GM12878 (cell line): ENCODE results near the gene AMN. TPM values are rescaled to one million over a fixed set of nuclear protein-coding genes. Genes with fewer than 3 reads are reported as not detected.

Experiments used
- ATAC-seq: fragments of 200-7000 bp; cut with Tn5 transposase; 3 replicates; pipeline ENCODE4 v1.9.1; 2020; ENCODE audit warnings: mild to moderate bottlenecking, moderate library complexity
- BruUV-seq: library from RNA; stranded (reverse); fragments of 400-500 nt; replicated peaks from 2 replicates; lab custom pipeline; 2021; lab: Mats Ljungman, UMichigan
- CTCF ChIA-PET: fragments of 300-600 bp; sonication (Branson Sonifier 250); formaldehyde crosslinking; extraction: SDS; loops from one replicate; lab custom pipeline; 2021; ENCODE audit warnings: inconsistent platforms; lab: Yijun Ruan, JAX
- POLR2A ChIA-PET: fragments of 350-600 bp; formaldehyde crosslinking; extraction: SDS; loops from one replicate; lab custom pipeline; 2021; ENCODE audit warnings: inconsistent platforms; lab: Charles Lee
- RAD21 ChIA-PET: fragments of 300-600 bp; sonication (Branson Sonifier 250); formaldehyde crosslinking; loops from one replicate; lab custom pipeline; 2023; ENCODE audit warnings: antibody characterized with exemption; ENCODE audit not compliant: unreplicated experiment; lab: Charles Lee
- SMC1A ChIA-PET: fragments of 300-600 bp; sonication (Branson Sonifier 250); formaldehyde crosslinking; loops from one replicate; lab custom pipeline; 2023; ENCODE audit not compliant: unreplicated experiment, uncharacterized antibody; lab: Charles Lee
- DNase-seq: peaks from one replicate; pipeline ENCODE4 v3.0.0-alpha.2; 2011; ENCODE audit warnings: low read depth, low spot score
- FAIRE-seq: peaks from 3 replicates; lab custom pipeline; 2011; peaks lifted over from hg19 to GRCh38; lab: Jason Lieb, UNC
- H2AFZ ChIP-seq: 2 replicates; pipeline ENCODE4 v1.6.0; 2011; ENCODE audit warnings: low read depth, low read length, control low read depth; ENCODE audit not compliant: control insufficient read depth
- H3K27ac ChIP-seq: 2 replicates; pipeline ENCODE4 v1.5.1; 2011; ENCODE audit warnings: control low read depth; ENCODE audit not compliant: control insufficient read depth, insufficient read depth
- H3K27me3 ChIP-seq, 2 experiments: replicated peaks in 1 of 2; 2 replicates each; pipeline versions ENCODE4 v1.6.0 to v1.6.1; 2011; ENCODE audit warnings: low read length in 1 of 2; ENCODE audit not compliant: control insufficient read depth in 2 of 2, insufficient read depth in 2 of 2
- H3K36me3 ChIP-seq, 2 experiments: 2 replicates each; pipeline ENCODE4 v1.5.1; 2011; ENCODE audit warnings: low read length in 1 of 2; ENCODE audit not compliant: control insufficient read depth in 2 of 2, insufficient read depth in 2 of 2
- H3K4me1 ChIP-seq: 2 replicates; pipeline ENCODE4 v1.6.1; 2011; ENCODE audit warnings: mild to moderate bottlenecking, low read length, moderate library complexity, mixed read lengths; ENCODE audit not compliant: control insufficient read depth, insufficient read depth
- H3K4me2 ChIP-seq: 2 replicates; pipeline ENCODE4 v1.6.0; 2011; ENCODE audit warnings: control low read depth; ENCODE audit not compliant: control insufficient read depth, insufficient read depth
- H3K4me3 ChIP-seq: fragments of 200-600 bp; sonication (generic); 2 replicates; pipeline ENCODE4 v1.5.1; 2016
- H3K79me2 ChIP-seq: 2 replicates; pipeline ENCODE4 v1.6.0; 2011; ENCODE audit warnings: low read length; ENCODE audit not compliant: control insufficient read depth, insufficient read depth
- H3K9ac ChIP-seq: 2 replicates; pipeline ENCODE4 v1.8.0; 2011; ENCODE audit warnings: low read length, control low read depth, mixed read lengths; ENCODE audit not compliant: control insufficient read depth, insufficient read depth
- H3K9me3 ChIP-seq: replicated peaks from 3 replicates; pipeline ENCODE4 v1.5.1; 2011; ENCODE audit warnings: mild to moderate bottlenecking, low read length; ENCODE audit not compliant: control insufficient read depth, insufficient read depth
- H4K20me1 ChIP-seq: 2 replicates; pipeline ENCODE4 v1.6.0; 2011; ENCODE audit not compliant: control insufficient read depth, insufficient read depth
- CHD4 ChIP-seq: fragments of 200-600 bp; sonication (generic); IDR thresholded peaks from 2 replicates; pipeline ENCODE4 v1.6.1; 2016; ENCODE audit warnings: mild to moderate bottlenecking
- FOXK2 ChIP-seq: fragments of 450-650 bp; IDR thresholded peaks from 2 replicates; pipeline ENCODE4 v1.6.1; 2017; ENCODE audit warnings: mild to moderate bottlenecking, moderate library complexity
- HCFC1 ChIP-seq: fragments of 150-350 bp; IDR thresholded peaks from 2 replicates; pipeline ENCODE4 v1.6.1; 2014; ENCODE audit warnings: low read length
- IKZF1 ChIP-seq: fragments of 450-650 bp; conservative IDR thresholded peaks from 2 replicates; pipeline ENCODE4 v1.6.1; 2017; ENCODE audit warnings: antibody characterized with exemption, mild to moderate bottlenecking
- JUNB ChIP-seq: IDR thresholded peaks from 2 replicates; pipeline ENCODE4 v1.6.1; 2016; ENCODE audit warnings: antibody characterized with exemption, mild to moderate bottlenecking
- PAX5 ChIP-seq: IDR thresholded peaks from 2 replicates; pipeline ENCODE4 v1.6.1; 2011; ENCODE audit warnings: low read depth, low read length, borderline replicate concordance
- POLR2AphosphoS2 ChIP-seq: IDR thresholded peaks from 2 replicates; pipeline ENCODE4 v1.6.1; 2011; ENCODE audit warnings: low read depth, mild to moderate bottlenecking, low read length, improper control_type of control experiment, moderate library complexity
- POU2F2 ChIP-seq: IDR thresholded peaks from 3 replicates; pipeline ENCODE4 v1.6.1; 2011; ENCODE audit warnings: low read depth, mild to moderate bottlenecking, low read length, borderline replicate concordance
- RFX5 ChIP-seq: IDR thresholded peaks from 2 replicates; pipeline ENCODE4 v1.6.1; 2011; ENCODE audit warnings: low read depth, low read length, improper control_type of control experiment
- SMC3 ChIP-seq: IDR thresholded peaks from 2 replicates; pipeline ENCODE4 v1.6.1; 2011; ENCODE audit warnings: low read length, improper control_type of control experiment, borderline replicate concordance
- SUZ12 ChIP-seq: fragments of 200-600 bp; sonication (generic); IDR thresholded peaks from one replicate; pipeline ENCODE4 v1.6.1; 2018; ENCODE audit warnings: antibody characterized with exemption, mild to moderate bottlenecking; ENCODE audit not compliant: unreplicated experiment
- TAF1 ChIP-seq: IDR thresholded peaks from 2 replicates; pipeline ENCODE4 v1.6.1; 2011; ENCODE audit warnings: mild to moderate bottlenecking, low read depth, low read length, borderline replicate concordance
- ZNF217 ChIP-seq: fragments of 450-650 bp; IDR thresholded peaks from 2 replicates; pipeline ENCODE4 v1.6.1; 2017; ENCODE audit warnings: antibody characterized with exemption, mild to moderate bottlenecking
- ZNF274 ChIP-seq: IDR thresholded peaks from one replicate; pipeline ENCODE4 v1.8.0; 2011; ENCODE audit not compliant: insufficient read length, insufficient read depth
- WGBS: methylation state at CpG from one replicate; pipeline ENCODE4 v1.1.6; 2016; ENCODE audit warnings: low lambda C conversion rate; ENCODE audit not compliant: insufficient replicate concordance, insufficient coverage; ENCODE audit errors: missing lambda C conversion rate; 5-methylcytosine and 5-hydroxymethylcytosine counted together
- in situ Hi-C: fragments of 300-500 bp; cut with MboI; formaldehyde crosslinking; loops from 9 replicates; pipeline ENCODE4 v1.14.3; 2018; ENCODE audit warnings: mixed read lengths
- intact Hi-C: fragments of 100-400 bp; cut with micrococcal nuclease; formaldehyde crosslinking; loops from one replicate; pipeline ENCODE4 v1.14.2; 2022; ENCODE audit not compliant: unreplicated experiment
- polyA plus RNA-seq, 11 experiments: library from polyadenylated mRNA; depleted of rRNA in 4 of 11; unstranded in 6 of 11; stranded (reverse) in 5 of 11; fragments of >200 nt; fragmentation: Nextera tagmentation in 4 of 11; fragmentation: Illumina TruSeq in 1 of 11; extraction: Ambion mirVana in 4 of 11; extraction: Trizol in 1 of 11; gene quantifications; 1 replicate in 1 of 11; 2 replicates in 10 of 11; pipeline versions ENCODE4 v1.2.1 to v1.2.3, GENCODE V29; 2011 to 2016; ENCODE audit warnings: inconsistent platforms in 2 of 11, missing spikeins in 2 of 11, low read depth in 1 of 11
- total RNA-seq, 4 experiments: library from RNA; depleted of rRNA in 3 of 4; stranded (reverse); fragments of >200 nt in 3 of 4; fragmentation: Illumina TruSeq in 1 of 4; extraction: Trizol in 1 of 4; gene quantifications; 2 replicates each; pipeline versions ENCODE4 v1.2.1 to v1.2.3, GENCODE V29; 2013 to 2021
- TF ChIP-seq, protein P1 (sequence below): fragments of 450-650 bp; IDR thresholded peaks from 2 replicates; pipeline ENCODE4 v1.6.1; 2018; ENCODE audit warnings: mild to moderate bottlenecking, low read depth, moderate library complexity; ENCODE audit not compliant: partially characterized antibody

AMN gene
- total and polyA plus RNA-seq, 10 of the 15 experiments (the other 5 are each of a cell fraction or from before 2014, with no cell fraction given): 0.03 to 0.33 (median 0.11) TPM; not detected in 6

DNA sequence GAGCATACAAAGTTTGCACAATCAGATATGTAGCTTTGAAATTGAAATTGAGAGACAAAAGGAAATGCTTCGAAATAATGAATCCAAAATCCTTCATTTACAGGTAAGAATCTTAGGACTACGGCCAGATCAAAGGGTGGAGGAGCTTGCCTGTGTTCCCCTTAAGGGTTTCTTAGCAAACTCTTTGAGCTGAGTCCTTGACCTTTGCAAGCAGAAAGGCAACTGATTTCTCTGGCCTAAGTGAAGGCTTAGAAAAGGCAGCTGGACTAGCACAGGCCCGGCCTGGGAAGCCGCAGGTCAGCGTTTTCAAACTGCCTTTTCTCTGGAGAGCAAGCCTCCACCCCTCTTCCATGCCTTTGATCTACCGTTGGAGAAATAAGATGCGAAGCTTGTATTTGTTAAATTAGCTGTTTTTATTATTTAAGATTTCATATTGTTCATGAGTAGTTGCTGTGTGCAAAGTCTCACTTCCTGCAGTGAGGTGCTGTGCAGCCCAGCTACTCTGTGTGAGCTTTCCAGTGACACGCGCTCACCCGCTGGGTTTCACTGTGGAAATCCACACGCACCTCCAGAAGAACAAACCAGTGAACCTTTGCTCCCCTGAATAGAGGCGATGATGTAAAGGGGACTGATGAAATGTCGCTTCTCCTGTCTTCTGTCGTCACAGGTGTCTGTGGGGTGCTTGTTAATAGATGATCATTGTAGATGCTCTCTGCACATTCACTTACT lies 25.0 kb upstream of the AMN start:
- RAD21 ChIA-PET: interaction anchor here (1.2 to 1.5 kb wide), 3 partner anchors 77 to 203 kb away, joined by 3 to 13 read pairs (median 3); no protein-coding TSS in a partner anchor
- intact Hi-C loops: no loop called here
- H3K4me1 ChIP-seq: peaks cover 58% of the 10 kb centered on the region
- no peaks in the 10 kb centered on the region for H3K9me3 ChIP-seq
- no peaks in the 10 kb centered on the region for H4K20me1 ChIP-seq
- peaks cover 19% of the 10 kb centered on the region for H3K79me2 ChIP-seq
- H3K9ac ChIP-seq: no peak overlapping the region
- in situ Hi-C loops: no loop called here
- DNase-seq (no peak), ATAC-seq (no peak), FAIRE-seq (no peak)
- BruUV-seq: no TSS peak
- H3K4me3 ChIP-seq: no peak overlapping the region
- H3K27ac ChIP-seq: peak overlapping the region; percentile 79; the same call in 1 of the 2 replicates
- WGBS: 94% methylated on average over 14 of the region's 14 CpGs
- TF ChIP-seq CHD4 (no peak), POLR2AphosphoS2 (peak; percentile 51; the same call in 1 of the 2 replicates)
- CTCF ChIA-PET: interaction anchor here (1.1 to 2.0 kb wide), 3 partner anchors 123 to 203 kb away, joined by 3 to 14 read pairs (median 3); no protein-coding TSS in a partner anchor
- no peaks in the 10 kb centered on the region for H3K27me3 ChIP-seq
- POLR2A ChIA-PET: interaction anchor here (0.6 to 1.1 kb wide), 5 partner anchors 62 to 189 kb away, joined by 3 to 5 read pairs (median 3); no protein-coding TSS in a partner anchor
- no peak overlapping the region for H2AFZ ChIP-seq
- peaks cover 19 to 26% of the 10 kb centered on the region in 2 experiments for H3K36me3 ChIP-seq
- SMC1A ChIA-PET: interaction anchor here (0.6 to 2.0 kb wide), 6 partner anchors 75 to 232 kb away, joined by 4 to 8 read pairs (median 6); no protein-coding TSS in a partner anchor
- no peak overlapping the region for H3K4me2 ChIP-seq

DNA sequence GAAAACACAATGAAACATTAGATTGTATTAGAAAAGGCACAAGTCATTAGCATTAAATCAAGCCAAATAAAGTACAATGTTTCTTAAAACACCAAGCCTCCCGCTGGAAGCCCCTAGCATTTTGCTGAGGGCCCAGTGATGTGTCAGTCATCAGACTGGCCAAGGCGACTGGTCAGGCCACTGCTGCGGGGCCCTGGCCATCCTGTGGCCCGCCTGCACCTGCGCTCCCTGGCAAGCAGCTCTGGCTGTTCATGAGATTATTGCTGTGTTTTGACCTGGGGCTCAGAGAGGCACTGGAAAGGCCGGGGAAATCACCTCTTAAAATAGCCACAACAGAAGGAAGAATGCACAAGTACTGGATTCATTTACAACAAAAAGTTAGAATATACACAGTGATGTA lies 24.2 kb upstream of the AMN start:
- DNase-seq (no peak), FAIRE-seq (no peak), ATAC-seq (no peak)
- TSS peak; percentile 0 for BruUV-seq
- SMC1A ChIA-PET: interaction anchor here (1.6 to 1.9 kb wide), 2 partner anchors 113 to 203 kb away, joined by 8 to 9 read pairs; no protein-coding TSS in a partner anchor
- H3K4me3 ChIP-seq: peak overlapping the region; percentile 9; the same call in 1 of the 2 replicates
- no peaks in the 10 kb centered on the region for H3K27me3 ChIP-seq
- H3K79me2 ChIP-seq: peaks cover 28% of the 10 kb centered on the region
- H3K4me1 ChIP-seq: peaks cover 63% of the 10 kb centered on the region
- 67% methylated on average over 6 of the region's 6 CpGs for WGBS
- RAD21 ChIA-PET: no interaction called here
- peak overlapping the region; percentile 79 for H3K4me2 ChIP-seq
- in situ Hi-C loops (no loop called here), intact Hi-C loops (no loop called here)
- H3K36me3 ChIP-seq: peaks cover 25 to 26% of the 10 kb centered on the region in 2 experiments; a peak in 3 of 4 replicates
- no peaks in the 10 kb centered on the region for H4K20me1 ChIP-seq
- POLR2A ChIA-PET: no interaction called here
- H3K9me3 ChIP-seq: no peaks in the 10 kb centered on the region
- peak overlapping the region; percentile 79 for H3K27ac ChIP-seq
- CTCF ChIA-PET: no interaction called here
- H2AFZ ChIP-seq: no peak overlapping the region
- H3K9ac ChIP-seq: peak overlapping the region; percentile 13; the same call in 1 of the 2 replicates
- TF ChIP-seq SMC3: no peak
- TF ChIP-seq FOXK2: no peak
- no peak for TF ChIP-seq HCFC1
- no peak for TF ChIP-seq SUZ12
- TF ChIP-seq PAX5: no peak
- TF ChIP-seq, protein P1, sequence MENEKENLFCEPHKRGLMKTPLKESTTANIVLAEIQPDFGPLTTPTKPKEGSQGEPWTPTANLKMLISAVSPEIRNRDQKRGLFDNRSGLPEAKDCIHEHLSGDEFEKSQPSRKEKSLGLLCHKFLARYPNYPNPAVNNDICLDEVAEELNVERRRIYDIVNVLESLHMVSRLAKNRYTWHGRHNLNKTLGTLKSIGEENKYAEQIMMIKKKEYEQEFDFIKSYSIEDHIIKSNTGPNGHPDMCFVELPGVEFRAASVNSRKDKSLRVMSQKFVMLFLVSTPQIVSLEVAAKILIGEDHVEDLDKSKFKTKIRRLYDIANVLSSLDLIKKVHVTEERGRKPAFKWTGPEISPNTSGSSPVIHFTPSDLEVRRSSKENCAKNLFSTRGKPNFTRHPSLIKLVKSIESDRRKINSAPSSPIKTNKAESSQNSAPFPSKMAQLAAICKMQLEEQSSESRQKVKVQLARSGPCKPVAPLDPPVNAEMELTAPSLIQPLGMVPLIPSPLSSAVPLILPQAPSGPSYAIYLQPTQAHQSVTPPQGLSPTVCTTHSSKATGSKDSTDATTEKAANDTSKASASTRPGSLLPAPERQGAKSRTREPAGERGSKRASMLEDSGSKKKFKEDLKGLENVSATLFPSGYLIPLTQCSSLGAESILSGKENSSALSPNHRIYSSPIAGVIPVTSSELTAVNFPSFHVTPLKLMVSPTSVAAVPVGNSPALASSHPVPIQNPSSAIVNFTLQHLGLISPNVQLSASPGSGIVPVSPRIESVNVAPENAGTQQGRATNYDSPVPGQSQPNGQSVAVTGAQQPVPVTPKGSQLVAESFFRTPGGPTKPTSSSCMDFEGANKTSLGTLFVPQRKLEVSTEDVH: no peak
- TF ChIP-seq IKZF1: no peak
- TF ChIP-seq ZNF274: no peak
- no peak for TF ChIP-seq TAF1
- TF ChIP-seq POU2F2: no peak
- TF ChIP-seq RFX5: no peak
- no peak for TF ChIP-seq ZNF217
- TF ChIP-seq JUNB: no peak
